Measurements from ENCODE around the gene SPAG17.

DNA sequence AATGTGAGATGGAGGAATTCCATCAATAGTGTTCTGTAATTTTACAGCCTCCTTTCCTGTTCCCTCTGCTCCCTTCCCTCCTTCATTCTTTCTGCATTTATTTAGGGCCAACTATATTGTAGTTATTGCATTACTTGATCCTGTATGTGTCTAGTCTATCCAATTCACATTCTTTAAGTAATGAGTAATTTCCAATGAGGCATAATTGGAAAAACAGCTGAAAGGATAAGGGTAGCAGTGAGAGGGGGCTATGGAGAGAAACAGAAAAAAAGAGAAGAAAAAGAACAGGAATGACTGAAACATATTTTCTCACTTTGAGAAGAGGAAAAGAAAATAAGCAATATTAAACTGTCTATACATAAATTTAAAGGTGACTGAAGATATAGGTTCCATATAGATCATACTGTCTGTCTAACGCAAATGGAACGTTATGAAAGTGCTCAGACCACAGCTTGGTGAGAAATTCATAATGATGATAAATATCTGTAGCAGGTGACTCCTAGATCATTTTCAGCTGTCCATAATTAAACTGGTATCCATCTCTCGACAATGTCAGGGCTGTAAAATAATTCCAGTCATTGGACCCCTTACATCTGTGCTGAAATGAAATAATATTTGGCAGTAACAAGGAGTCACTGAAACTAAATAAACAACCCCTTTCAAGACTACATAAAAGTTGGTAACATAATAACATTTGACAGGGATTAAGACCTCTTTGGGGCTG is 61.8 kb downstream of the SPAG17 start:
- TF ChIP-seq, protein P1, sequence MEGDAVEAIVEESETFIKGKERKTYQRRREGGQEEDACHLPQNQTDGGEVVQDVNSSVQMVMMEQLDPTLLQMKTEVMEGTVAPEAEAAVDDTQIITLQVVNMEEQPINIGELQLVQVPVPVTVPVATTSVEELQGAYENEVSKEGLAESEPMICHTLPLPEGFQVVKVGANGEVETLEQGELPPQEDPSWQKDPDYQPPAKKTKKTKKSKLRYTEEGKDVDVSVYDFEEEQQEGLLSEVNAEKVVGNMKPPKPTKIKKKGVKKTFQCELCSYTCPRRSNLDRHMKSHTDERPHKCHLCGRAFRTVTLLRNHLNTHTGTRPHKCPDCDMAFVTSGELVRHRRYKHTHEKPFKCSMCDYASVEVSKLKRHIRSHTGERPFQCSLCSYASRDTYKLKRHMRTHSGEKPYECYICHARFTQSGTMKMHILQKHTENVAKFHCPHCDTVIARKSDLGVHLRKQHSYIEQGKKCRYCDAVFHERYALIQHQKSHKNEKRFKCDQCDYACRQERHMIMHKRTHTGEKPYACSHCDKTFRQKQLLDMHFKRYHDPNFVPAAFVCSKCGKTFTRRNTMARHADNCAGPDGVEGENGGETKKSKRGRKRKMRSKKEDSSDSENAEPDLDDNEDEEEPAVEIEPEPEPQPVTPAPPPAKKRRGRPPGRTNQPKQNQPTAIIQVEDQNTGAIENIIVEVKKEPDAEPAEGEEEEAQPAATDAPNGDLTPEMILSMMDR (conservative IDR thresholded peaks at IDR 0.05; ENCODE audit: low read depth in 2 of 2), result no peak
- TF ChIP-seq CREB1 (CRISPR knock-in tag; IDR thresholded peaks at IDR 0.05; ENCODE audit: low read depth), result no peak
